GM19238 (cell line): ENCODE data around the gene DKK3.

Source experiments
- DNase-seq: peaks from one replicate; pipeline ENCODE4 v3.0.0; 2011; ENCODE audit warnings: low spot score; ENCODE audit not compliant: insufficient read length

The DKK3 gene

DNA sequence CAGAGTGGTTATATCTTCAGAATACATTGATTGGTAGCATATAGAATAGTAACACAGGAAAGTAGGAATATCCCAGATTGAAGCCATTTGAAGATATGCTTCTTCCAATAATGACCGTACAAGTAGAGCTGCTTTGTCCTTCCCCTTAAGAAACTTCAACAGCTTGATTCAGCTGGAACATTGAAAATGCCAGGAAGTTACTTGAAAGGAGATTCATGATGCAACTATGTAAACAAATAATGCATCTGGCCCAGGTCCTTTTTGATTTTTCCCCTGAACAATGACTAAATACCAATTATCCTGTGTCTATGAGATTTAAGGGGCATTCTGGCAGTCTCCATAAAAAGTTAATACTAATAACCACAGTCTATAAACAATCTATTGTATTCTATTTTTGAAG lies 3.0 kb downstream of the DKK3 start:
- no peak for DNase-seq

DNA sequence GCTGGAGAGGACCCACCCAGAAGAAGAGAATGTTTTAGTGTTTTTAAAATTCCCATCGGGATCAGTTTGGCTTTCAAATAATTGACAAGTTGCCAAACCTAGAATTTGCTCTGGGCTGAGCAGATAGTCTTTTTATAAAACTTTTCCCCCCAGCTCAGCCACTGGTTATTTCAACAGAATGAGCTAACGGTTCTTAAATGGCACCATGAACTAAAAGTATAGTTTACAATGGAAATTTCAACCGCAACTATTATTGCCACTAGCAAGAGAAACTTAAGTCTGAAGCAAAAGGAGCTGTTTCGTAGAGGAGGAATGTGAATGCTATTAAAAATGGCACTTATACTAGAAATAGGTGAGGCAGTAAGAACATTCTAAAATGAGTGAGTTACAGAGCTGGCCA lies 3.4 kb downstream of the DKK3 start:
- DNase-seq = no peak

DNA sequence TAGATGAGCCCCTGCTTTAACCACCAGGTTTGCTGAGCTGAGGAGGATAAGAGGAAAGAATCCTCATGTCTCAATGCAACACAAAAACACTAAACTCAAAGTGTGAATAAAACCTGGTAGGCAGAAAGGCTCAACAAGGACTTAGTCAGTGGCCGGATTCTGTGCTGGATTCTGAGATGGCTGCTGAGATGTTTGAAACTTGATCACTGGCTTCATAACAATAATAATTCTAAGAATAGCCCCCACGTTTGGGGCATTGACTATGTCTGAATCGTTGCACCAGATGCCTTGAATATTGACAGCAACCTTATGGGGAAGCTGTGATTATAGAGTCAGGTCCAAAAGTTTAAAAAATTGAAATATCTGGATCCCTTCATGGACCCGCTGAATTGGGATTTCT lies 4.6 kb downstream of the DKK3 start:
- DNase-seq = no peak

DNA sequence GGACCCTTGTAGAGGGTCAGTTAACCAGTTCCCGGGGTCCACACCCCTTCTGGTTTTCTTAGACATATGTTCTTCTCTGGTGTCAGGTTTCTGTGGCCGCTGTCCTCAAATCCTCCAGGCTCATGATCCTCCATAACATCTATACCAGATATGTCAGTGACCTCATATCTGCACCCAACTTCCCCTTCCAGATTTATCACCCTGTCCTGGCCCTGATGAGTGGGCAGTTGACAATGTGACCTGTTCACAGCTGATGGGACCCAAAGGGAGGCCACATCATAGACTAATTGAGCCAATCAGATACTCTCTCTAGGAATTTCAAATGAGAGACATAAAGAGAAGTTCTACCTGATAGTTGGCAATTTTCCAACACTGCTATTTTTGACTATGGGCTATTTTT lies 5.1 kb downstream of the DKK3 start:
- DNase-seq = no peak

DNA sequence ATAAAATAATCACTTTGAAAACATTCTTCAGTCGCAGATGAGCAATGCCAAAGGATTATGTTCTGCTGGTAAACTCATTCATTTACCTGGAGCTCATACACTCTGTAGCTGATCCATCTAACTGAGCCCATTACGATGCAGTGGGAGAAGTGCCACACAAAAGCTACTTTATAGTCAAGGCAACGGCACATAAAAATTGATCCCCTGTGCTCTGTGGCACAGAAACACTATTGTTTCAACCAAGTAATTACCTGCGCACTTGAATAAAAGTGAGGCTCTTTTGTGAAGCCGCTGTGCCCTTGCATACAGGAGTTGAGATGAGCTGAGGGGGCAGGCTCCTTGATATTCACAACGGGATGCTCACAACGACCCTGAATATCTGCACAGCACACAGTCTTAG lies 7.2 kb downstream of the DKK3 start:
- DNase-seq = no peak

DNA sequence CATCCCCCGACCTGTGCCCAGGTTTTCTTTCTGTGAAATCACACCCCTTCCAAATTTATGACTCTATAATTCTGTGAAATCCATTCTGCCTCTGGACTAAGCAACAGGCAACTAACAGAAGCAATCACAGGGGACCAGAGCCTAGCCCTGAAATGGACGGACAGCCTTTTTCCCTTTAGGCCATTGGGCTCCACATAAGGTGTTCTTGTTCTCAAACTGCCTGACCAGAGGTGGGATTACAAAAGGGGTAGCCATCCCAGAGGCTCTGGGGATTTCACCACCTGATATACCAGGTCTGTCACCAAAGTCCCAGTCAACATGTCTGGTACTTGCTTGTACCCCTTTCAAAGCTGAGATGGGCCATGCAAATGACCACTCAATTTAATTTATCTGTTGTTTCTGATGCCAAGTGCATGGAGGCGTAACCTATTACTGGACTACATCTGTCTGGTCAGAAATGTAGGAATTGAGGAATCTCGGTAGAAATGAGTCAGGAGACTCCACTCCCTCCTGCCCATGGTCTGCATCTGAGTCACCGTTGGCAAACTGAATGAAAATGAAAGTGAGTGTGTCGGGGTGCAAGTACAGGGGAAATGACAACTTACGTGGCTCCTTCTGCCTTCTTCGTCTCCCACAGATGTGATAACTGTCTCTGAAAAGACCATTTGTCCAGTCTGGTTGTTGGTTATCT lies 10.2 kb downstream of the DKK3 start:
- DNase-seq = no peak

DNA sequence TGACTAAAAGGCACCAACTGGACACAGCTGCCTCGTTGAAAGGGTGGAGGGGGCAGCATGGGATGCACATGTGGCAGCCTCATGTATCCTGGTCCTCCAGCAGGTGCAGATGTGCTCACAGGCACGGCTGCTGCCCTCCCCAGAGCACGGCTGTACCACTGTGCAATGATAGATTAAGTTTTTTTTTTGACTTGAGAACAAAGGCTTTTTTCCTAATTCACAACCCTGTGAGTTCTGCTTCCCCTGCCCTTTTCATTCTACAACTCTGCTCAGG lies 11.4 kb downstream of the DKK3 start:
- no peak for DNase-seq

DNA sequence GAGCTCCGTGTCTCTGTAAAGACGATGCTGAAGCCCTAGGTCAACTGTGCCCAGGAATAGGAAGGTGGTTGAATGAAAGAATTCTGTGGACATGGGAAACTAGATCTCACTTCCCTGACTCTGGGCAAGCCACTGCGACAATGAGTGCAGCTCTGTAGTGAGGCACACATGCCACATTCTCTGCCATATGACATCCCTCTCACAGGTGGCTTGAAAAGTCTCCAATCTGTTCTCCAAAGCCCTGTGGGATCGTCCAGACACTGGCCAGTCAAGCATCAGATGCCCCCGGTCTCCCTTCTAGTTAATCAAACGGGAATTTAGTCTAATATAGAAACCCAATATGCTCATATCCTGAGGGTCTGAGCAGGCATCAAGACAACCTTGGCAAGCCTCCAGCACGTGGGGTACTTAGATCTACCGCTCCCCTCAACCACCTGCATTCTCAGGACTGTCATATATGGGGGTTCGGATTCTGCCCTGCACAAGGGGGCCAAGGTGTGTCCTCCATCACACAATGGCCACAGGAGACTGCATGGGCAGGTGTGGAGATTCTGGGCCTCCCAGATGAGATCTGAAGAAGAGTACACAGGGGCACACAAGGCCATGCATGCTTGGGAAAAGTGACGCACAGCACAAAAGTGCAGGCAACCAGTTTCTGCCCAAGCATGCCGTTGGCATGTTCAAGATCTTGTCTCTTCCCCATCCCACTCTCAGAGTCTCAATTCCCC lies 11.9 kb downstream of the DKK3 start:
- no peak for DNase-seq

DNA sequence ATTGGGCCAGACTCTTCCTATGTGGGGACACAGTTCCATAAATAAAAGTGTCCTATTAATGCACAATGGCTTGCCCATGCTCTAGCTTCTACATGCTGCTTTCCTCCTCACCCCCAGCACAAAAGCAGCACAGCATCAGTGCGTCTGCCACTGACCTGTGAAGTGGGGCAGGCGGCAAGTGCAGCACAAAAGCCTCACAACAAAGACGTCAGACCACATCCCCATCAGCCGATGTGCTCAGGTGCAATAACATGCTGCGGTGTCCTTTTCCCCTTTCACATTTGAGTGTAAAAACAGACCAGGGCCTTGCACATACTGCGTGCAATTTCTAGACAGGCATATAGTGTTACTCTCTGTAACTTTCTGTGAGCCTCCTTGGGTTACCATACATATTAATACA lies 12.8 kb downstream of the DKK3 start:
- no peak for DNase-seq

DNA sequence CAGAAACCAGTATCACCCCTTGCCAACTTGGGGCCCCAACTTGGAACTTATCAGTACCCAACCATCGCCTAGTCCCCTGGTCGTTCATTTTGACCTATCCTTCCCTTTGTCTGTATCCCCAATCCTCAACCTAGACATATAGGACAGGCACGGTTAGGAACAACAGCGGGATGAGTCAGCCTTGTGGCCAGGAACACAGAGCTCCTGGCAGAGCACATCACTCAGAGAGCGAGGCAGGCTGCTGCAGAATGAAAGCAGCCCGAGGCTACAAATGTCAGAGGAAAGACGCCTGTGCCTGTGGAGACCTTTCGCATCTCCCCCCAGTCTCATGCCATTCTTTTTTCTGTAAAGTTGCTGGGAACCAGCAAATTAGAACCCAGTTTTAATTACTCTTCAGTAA lies 14.6 kb downstream of the DKK3 start:
- no peak for DNase-seq

DNA sequence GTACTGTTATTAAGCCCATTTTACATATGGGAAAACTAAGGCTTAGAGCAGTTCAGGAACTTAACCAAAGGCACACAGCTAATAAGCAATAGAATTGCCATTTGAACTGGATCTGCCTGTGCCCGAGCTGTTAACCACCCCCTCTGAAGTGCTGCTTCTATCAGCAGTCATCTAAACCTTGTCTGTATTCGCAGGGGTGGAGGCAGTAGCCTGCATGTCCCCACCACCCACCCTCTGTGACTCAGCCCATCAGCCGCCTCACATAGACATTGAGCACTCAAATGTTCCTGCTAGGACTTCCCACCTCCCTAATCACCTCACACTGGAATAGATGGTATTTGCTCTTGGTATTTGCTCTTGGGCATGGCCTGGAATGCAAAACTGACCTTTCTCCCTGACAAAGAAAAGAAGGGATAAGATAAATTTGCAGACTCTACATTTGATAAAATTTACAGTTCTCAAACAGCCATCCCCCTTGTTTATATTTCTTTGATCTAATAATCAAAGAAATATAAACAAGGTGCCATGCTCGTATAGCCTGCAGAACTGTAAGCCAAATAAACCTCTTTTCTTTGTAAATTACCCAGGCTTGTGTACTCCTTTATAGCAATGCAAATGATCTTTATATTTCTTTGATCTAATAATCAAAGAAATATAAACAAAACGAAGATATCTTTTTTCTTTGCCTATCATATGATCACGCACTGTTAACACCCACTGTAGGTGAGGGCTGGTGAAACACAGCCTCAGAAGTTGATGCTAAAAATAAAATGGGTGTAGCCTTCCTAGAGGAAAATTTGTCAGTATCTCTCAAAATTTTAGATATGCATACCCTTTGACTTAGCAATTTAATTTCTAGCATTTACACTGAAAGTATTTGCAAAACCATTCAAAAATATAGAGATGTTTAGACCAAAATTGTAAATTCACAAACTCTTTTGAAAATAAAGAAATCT lies 15.9 kb downstream of the DKK3 start:
- no peak for DNase-seq

DNA sequence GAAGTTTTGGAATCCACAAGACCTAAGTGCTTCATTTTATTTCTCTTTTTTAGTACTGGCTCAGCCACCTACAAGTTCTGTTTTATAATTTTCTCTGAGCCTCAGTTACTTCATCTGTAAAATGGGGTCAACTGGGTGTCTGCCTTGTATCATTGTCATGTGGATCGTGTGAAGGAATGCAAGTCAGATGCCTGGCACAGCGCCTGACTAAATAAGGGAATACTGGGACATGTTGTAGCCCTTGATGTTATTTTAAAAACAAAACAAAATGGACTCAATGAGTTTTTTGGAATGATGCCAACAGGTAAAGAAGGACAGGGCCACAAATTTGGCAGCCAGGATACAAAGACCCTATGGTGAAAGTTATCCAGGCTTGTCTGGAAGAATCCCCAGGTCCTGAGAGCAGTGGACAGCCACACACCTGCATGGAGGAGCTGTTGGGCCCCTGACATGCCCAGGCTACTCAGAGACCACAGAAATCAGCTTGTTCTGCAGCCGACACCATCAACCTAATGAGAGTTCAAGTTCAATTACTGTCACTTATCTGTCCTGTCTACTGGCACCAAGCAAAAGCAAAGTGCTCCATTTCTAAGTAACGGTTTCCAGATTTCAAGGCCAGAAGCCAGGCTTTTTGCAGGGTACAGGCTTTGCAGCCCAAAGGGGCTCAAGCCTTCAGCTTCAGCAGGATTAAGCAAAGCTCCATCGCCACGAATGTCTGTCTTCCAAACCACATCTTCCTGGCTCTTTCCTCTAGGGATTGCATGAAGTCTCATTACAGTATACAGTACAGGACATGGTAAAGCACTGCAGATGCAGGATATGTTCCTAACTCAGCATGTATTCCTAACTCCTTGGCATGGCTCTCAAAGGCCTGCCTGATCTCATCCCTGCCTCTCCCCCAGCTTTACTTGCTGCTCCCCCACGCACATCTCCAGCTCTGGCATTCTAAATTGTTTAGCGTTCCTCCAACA lies 18.4 kb downstream of the DKK3 start:
- no peak for DNase-seq

DNA sequence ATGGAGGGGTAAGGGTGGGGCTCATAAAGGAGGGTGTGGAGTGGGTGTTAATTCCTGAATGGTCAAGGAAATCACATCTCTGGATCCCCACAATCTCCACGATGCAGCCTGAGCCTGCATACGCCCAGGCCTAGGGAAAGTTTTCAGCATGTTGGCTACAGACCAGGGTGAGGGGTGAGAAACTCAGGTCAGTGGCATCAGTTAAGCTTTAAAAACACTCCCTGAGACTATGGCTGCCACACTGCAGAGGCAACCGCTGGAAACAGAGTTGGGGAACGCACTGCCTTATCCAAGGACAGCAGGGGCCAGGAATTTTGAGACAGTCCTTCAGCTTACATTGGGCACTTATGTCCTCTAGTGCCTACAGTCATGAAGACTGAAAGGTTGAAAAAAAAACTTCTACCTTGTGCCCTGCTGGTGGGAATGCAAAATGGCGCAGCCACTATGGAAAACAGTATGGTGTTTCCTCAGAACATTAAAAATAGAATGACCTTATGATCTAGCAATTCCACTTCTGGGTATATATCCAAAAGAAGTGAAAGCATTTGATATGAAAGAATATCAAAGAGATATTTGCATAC lies 19.7 kb downstream of the DKK3 start:
- DNase-seq = no peak

DNA sequence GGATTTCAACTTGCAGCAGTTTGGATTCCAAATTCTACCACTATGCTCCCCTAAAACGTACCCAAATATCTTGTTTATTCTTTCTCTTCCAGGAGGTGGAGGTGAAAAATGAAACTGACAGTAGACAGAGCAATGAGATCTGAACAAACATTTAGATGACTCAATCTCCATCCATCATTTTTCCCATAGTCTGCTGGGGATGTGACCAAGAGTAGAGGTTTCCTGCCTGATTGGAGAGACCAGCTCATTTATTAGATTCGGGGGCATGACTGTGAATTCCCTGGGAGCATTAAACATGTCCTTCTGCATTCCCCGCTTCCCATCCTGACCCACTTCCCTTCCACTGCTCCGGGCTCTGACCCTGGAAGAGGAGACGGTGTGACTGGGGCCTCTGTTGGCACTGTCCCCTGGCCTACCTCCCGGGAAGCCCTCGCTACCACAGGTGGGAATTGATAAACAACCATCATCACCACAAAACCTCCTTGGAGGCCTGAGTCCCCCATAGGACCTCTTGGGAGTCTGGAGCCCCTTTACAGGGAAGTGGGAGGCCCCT lies 20.3 kb downstream of the DKK3 start:
- no peak for DNase-seq

DNA sequence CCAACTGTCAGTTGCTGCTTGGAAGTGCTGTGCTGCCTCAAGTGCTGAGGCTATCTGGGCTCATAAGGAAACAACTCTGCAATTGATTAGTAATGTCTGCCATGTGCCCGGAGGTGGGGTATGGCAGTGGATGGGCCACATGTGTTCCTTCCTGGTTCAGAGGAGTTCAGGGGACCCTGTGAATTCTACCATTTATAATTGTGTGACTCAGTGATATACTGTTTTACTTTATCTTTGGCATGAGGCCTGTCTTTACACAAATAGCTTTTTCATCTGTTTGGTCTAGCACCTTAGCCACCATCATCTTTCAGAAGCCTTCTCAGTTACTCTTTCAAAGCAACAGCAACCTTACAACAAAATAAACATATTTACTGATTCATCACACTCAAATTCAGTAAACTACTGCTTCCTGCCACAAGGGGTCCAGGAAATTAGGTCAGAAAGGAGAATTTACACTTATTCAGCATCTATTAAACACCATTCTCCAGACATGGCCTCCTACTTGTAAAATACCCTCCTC lies 20.9 kb downstream of the DKK3 start:
- DNase-seq = no peak

DNA sequence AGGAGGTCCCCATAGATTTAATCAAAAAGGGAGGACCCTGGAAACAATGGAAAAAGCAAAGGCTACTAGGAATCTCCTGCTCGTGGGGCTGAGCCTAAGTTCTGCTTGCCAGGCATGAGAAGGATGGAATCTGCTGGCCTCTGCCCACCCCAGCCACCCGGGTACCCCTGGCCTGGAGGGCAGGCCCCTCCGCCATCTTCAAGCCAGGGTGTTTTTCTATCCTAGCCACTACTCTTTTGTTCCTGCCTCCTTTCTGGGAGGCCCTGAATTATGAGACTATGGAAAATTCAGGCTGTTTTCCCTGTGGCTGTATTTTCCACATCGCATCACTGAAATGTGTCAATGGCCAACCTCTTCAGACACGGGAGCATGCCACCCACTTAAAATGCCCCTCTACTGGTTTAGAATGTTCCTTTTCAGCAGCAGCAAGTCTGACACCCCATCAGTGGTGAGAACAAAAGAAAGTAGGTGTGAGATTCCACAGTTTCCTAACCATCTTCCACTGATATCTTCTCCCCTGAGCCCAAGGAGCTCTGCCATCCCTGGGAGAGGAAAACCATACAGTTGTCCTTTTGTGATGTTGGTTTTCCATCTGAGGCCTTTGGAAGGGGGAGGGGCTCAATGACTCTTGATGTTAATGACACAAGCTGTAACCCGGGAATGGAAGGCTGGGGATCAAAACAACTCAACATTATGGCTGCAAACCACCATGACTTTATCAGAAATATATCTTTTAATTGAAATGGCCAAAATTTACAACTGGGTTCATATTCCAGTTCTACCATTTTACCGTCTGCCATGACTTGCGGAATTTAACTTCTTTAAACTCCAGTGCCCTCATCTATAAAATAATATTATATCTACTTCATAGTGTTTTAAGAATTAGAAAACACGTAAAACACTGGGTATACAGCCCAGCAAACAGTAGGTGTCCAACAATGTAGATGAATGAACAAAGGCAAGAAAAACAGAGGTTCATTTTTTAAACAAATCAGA lies 22.2 kb downstream of the DKK3 start:
- no peak for DNase-seq

DNA sequence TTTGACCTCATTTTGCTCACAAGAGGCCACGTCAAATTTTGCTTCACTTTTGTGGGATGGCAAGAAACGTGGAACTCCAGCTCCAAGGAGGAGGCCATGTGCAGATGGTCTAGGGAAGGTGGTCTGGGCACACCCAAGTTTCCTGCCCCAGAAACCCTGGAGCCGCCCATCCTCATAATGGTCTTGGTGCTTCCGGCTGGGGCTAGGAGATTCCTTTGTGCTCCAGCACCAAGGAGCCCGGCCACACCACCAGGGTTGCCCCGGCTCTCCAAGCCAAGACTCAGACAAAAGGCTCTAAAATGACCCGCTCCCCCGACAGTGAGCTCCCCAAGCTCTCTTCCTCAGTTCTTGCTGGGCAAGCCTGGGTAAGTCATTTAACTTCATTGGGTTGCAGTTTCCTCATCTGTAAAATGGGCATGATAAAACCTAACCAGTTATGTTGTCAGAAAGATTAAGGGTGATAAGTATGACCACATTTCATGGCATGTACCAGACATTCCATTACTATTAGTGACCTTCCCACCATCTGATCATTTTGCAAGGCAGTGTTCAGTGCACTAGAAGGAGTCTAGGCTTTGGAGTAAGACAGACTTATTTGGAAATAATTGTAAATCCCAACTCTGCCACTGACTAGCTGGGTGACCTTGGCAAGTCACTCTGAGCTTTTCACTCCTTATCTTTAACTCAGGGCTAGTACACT lies 23.3 kb downstream of the DKK3 start:
- DNase-seq = no peak

DNA sequence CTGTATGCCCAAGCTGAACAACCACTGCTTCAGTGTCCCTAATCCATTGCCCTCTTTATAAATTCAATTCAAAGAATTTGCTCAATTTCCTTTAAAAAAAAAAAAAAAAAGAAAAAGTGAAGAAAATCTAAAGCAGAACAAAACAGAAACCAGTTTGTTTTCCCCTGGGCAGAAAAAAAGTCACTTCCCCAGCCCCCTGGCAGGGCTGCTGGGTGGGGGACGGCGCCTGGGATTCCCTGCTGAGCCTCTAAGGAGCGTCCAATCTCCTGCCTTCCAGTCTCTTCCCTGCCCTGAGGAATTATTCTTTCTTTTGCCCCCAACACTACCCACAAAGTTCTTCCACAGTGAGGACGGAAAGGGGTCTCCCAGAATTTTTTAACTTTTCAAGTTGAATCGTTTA lies 23.9 kb downstream of the DKK3 start:
- no peak for DNase-seq

DNA sequence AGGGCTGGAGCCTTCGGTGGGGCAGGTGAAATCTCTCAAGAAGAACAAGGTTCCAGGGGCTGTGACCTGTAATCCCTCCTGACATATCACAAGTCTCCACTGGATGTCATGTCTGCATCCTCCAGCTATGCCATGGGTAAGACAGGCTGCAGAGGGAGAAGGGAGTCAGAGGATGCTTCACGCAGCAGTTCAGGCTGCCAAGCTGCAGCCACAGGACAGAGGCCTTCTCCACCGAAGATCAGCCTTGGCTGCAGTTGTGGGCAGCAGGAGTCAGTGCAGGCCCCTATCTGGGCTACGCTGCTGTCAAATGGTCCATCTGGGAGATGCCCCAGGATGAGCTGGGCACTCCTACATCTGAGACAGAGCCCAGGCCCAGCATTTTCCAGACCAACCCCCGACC lies 25.0 kb downstream of the DKK3 start:
- DNase-seq = no peak
